ENCODE measurements around the gene GADL1.

Gene GADL1

GRCh38 chr3:30913176-30913575 lies 18.7 kb upstream of the GADL1 start:
- POLR2A ChIA-PET, result interaction anchor here (0.9 kb wide), 1 partner anchor 9 kb away, joined by 3 read pairs; no protein-coding TSS in a partner anchor
- CTCF ChIA-PET, result interaction anchor here (0.6 kb wide), 1 partner anchor 1497 kb away, joined by 4 read pairs; no protein-coding TSS in a partner anchor
- H3K36me3 ChIP-seq (ENCODE audit: control insufficient read depth in 2 of 2, insufficient read depth in 1 of 2, low read length in 2 of 2), result no peaks in the 10 kb centered on the region
- no peaks in the 10 kb centered on the region for H3K4me1 ChIP-seq (ENCODE audit: control insufficient read depth, insufficient read depth, low read length)
- H3K27ac ChIP-seq (ENCODE audit: extremely low read depth, low read depth, low read length), result no peak overlapping the region
- no peak for TF ChIP-seq AEBP2 (tag by site-specific recombination; IDR thresholded peaks at IDR 0.05; ENCODE audit: borderline replicate concordance)
- no peak for TF ChIP-seq SP3 (tag by site-specific recombination; IDR thresholded peaks at IDR 0.05)
- TF ChIP-seq ZNF211 (tag by site-specific recombination; IDR thresholded peaks at IDR 0.05; ENCODE audit: low read depth), result no peak
- no peak for TF ChIP-seq ZNF449 (tag by site-specific recombination; IDR thresholded peaks at IDR 0.05)
- no peak for TF ChIP-seq ZNF701 (tag by site-specific recombination; IDR thresholded peaks at IDR 0.05)
- no peak for TF ChIP-seq REPIN1 (tag by site-specific recombination; IDR thresholded peaks at IDR 0.05; ENCODE audit: low read depth)
- TF ChIP-seq ZNF654 (tag by site-specific recombination; IDR thresholded peaks at IDR 0.05; ENCODE audit: low read depth), result no peak
- TF ChIP-seq YY1 (tag by site-specific recombination; IDR thresholded peaks at IDR 0.05), result no peak
- TF ChIP-seq ZNF140 (tag by site-specific recombination; IDR thresholded peaks at IDR 0.05), result no peak
- TF ChIP-seq ZNF785 (tag by site-specific recombination; IDR thresholded peaks at IDR 0.05), result no peak
- TF ChIP-seq ZEB2 (tag by site-specific recombination; IDR thresholded peaks at IDR 0.05), result no peak
- no peak for TF ChIP-seq ZNF10 (tag by site-specific recombination; IDR thresholded peaks at IDR 0.05)
- no peak for TF ChIP-seq SP2 (tag by site-specific recombination; IDR thresholded peaks at IDR 0.05)
- TF ChIP-seq ZNF473 (tag by site-specific recombination; IDR thresholded peaks at IDR 0.05), result no peak
- TF ChIP-seq ZNF292 (tag by site-specific recombination; IDR thresholded peaks at IDR 0.05; ENCODE audit: borderline replicate concordance, low read depth), result no peak
- TF ChIP-seq ZNF621 (tag by site-specific recombination; IDR thresholded peaks at IDR 0.05), result no peak
- TF ChIP-seq KLF10 (tag by site-specific recombination; IDR thresholded peaks at IDR 0.05), result no peak
- TF ChIP-seq BCL6B (tag by site-specific recombination; IDR thresholded peaks at IDR 0.05), result no peak
- no peak overlapping the region for H3K4me3 ChIP-seq (ENCODE audit: low read depth, low read length)
- H3K9me3 ChIP-seq (ENCODE audit: control insufficient read depth, insufficient read depth, low read depth, low read length), result no peaks in the 10 kb centered on the region

GRCh38 chr3:30912301-30912700 lies 17.8 kb upstream of the GADL1 start:
- Histone ChIP-seq H3K9me3 (ENCODE audit: control insufficient read depth, insufficient read depth, low read depth, low read length) (no peaks in the 10 kb centered on the region), H3K27ac (ENCODE audit: extremely low read depth, low read depth, low read length) (no peak overlapping the region), H3K4me1 (ENCODE audit: control insufficient read depth, insufficient read depth, low read length) (no peaks in the 10 kb centered on the region), H3K4me3 (ENCODE audit: low read depth, low read length) (no peak overlapping the region), H3K36me3 (ENCODE audit: control insufficient read depth in 2 of 2, insufficient read depth in 1 of 2, low read length in 2 of 2) (no peaks in the 10 kb centered on the region)
- POLR2A ChIA-PET, result no interaction called here
- CTCF ChIA-PET, result interaction anchor here (0.6 kb wide), 3 partner anchors 39 to 1498 kb away, joined by 3 to 5 read pairs (median 4); no protein-coding TSS in a partner anchor
- TF ChIP-seq ZBTB48 (tag by site-specific recombination; IDR thresholded peaks at IDR 0.05) (no peak), ZNF555 (tag by site-specific recombination; conservative IDR thresholded peaks at IDR 0.05) (no peak), PRDM1 (tag by site-specific recombination; IDR thresholded peaks at IDR 0.05) (no peak), ZNF2 (tag by site-specific recombination; IDR thresholded peaks at IDR 0.05) (no peak), HIC1 (tag by site-specific recombination; IDR thresholded peaks at IDR 0.05) (no peak), ZNF449 (tag by site-specific recombination; IDR thresholded peaks at IDR 0.05) (no peak), SALL2 (tag by site-specific recombination; IDR thresholded peaks at IDR 0.05; ENCODE audit: borderline replicate concordance) (no peak), ZNF670 (tag by site-specific recombination; IDR thresholded peaks at IDR 0.05; ENCODE audit: low read depth) (no peak), ZNF157 (tag by site-specific recombination; IDR thresholded peaks at IDR 0.05) (no peak), ZBTB8A (tag by site-specific recombination; IDR thresholded peaks at IDR 0.05) (no peak), ZNF311 (tag by site-specific recombination; IDR thresholded peaks at IDR 0.05; ENCODE audit: borderline replicate concordance) (no peak)
